Left ventricle myocardium inferior (tissue), 1 donor: Measurements from ENCODE around the gene LDLRAD4. TPM values are rescaled to one million over a fixed set of nuclear protein-coding genes. Genes with fewer than 3 reads are reported as not detected.
A peak's percentile ranks its signal among the peaks of the same experiment; 100 is the strongest.

ENCODE experiments used
- DNase-seq: peaks from one replicate; pipeline ENCODE4 v3.0.0-alpha.2; 2020
- H3K27ac ChIP-seq: fragments of 200-600 bp; replicated peaks from 2 replicates; pipeline ENCODE4 v1.8.0; 2021
- H3K27me3 ChIP-seq: fragments of 200-600 bp; 2 replicates; pipeline ENCODE4 v1.8.0; 2021; ENCODE audit warnings: low read depth
- H3K36me3 ChIP-seq: fragments of 200-600 bp; 2 replicates; pipeline ENCODE4 v1.8.0; 2021
- H3K4me1 ChIP-seq: fragments of 200-600 bp; 2 replicates; pipeline ENCODE4 v1.8.0; 2021
- H3K4me3 ChIP-seq: fragments of 200-600 bp; 2 replicates; pipeline ENCODE4 v1.8.0; 2021; ENCODE audit warnings: mild to moderate bottlenecking, moderate library complexity
- H3K9me3 ChIP-seq: fragments of 200-600 bp; replicated peaks from 2 replicates; pipeline ENCODE4 v1.8.0; 2021
- CTCF ChIP-seq: fragments of 200-600 bp; IDR thresholded peaks from 2 replicates; pipeline ENCODE4 v1.8.0; 2021; ENCODE audit warnings: antibody characterized with exemption, mild to moderate bottlenecking, borderline replicate concordance
- intact Hi-C: fragments of 100-400 bp; cut with micrococcal nuclease; formaldehyde crosslinking; loops from one replicate; pipeline ENCODE4 v1.11.0; 2022
- total RNA-seq: library from RNA; stranded (reverse); fragmentation: NEBNext Ultra II Directional; extraction: Animal tissue kit (Norgen Biotek cat#: 25700); gene quantifications from one replicate; pipeline ENCODE4 v1.2.1, GENCODE V29; 2021
- donor health status: DM: no; HTN: yes; CAD: no; lungs with severe emphysema.

LDLRAD4 gene
- total RNA-seq, 1 donor from 2014 or later = 43.3 TPM

DNA sequence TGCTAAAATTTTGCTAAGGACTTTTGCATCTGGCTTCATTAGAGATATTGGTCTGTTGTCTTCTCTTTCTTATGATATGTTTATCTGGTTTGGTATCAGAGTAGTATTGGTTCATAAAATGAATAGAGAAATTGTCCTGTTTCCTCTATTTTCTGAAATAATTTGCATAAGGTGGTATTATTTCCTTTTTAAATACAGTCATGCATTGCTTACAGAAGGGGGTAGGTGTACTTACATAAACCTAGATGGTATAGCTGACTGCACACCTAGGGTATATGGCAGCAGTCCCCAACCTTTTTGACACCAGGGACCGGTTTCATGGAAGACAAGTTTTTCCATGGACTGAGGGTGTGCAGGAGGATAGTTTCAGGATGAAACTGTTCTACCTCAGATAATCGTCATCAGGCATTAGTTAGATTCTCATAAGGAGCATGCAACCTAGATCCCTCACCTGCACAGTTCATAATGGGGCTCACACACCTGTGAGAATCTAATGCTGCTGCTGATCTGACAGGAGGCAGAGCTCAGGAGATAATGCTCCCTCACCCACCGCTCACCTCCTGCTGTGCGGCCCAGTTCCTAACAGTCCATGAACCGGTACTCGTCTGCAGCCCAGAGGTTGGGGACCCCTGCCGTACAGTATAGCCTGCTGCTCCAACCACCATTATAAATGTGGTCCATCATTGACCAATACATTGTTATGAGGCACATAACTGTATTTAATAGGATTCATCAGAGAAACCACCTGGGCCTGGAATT lies 318.6 kb downstream of the LDLRAD4 start:
- H3K27ac ChIP-seq = no peak overlapping the region
- H3K4me1 ChIP-seq = peaks cover 41% of the 10 kb centered on the region
- TF ChIP-seq CTCF = no peak
- H3K27me3 ChIP-seq = no peaks in the 10 kb centered on the region
- intact Hi-C loops = loop anchor here (10.0 kb wide), 1 partner anchor 322 kb away; the partner anchor contains the start of gene LDLRAD4
- no peak overlapping the region for H3K4me3 ChIP-seq
- no peaks in the 10 kb centered on the region for H3K36me3 ChIP-seq
- no peak for DNase-seq
- H3K9me3 ChIP-seq = no peaks in the 10 kb centered on the region

DNA sequence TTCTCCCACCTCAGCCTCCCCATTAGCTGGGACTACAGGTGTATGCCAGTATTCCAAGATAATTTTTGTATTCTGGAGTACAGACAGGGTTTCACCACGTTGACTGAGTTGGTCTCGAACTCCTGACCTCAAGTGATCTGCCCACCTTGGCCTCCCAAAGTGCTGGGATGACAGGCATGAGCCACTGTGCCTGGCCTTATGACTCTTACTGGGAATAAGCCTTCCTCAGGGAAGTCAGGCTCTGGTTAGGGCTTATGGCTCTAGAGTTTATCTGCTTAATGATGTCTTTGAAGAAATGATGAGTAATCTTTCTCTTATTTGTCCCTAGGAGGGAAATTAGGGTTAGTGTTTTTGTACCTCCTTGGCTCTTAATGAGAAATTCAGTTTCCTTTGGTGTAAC lies 320.1 kb downstream of the LDLRAD4 start:
- no peak for TF ChIP-seq CTCF
- H3K36me3 ChIP-seq = no peaks in the 10 kb centered on the region
- no peaks in the 10 kb centered on the region for H3K27me3 ChIP-seq
- peak overlapping the region; percentile 32 for H3K27ac ChIP-seq
- no peak overlapping the region for H3K4me3 ChIP-seq
- intact Hi-C loops = loop anchor here (10.0 kb wide), 1 partner anchor 324 kb away; the partner anchor contains the start of gene LDLRAD4
- no peaks in the 10 kb centered on the region for H3K9me3 ChIP-seq
- no peak for DNase-seq
- H3K4me1 ChIP-seq = peaks cover 52% of the 10 kb centered on the region

- H3K27me3 ChIP-seq = no peaks in the 10 kb centered on the region
- H3K9me3 ChIP-seq = no peaks in the 10 kb centered on the region
- no peak for DNase-seq
- intact Hi-C loops = loop anchor here (10.0 kb wide), 1 partner anchor 324 kb away; the partner anchor contains the start of gene LDLRAD4
- TF ChIP-seq CTCF = no peak
- H3K27ac ChIP-seq = peak overlapping the region; percentile 32
- no peaks in the 10 kb centered on the region for H3K36me3 ChIP-seq
- H3K4me3 ChIP-seq = no peak overlapping the region
- H3K4me1 ChIP-seq = peaks cover 56% of the 10 kb centered on the region
Measured at GRCh38 chr18:13539050-13539449, 320.5 kb downstream of the LDLRAD4 start.

DNA sequence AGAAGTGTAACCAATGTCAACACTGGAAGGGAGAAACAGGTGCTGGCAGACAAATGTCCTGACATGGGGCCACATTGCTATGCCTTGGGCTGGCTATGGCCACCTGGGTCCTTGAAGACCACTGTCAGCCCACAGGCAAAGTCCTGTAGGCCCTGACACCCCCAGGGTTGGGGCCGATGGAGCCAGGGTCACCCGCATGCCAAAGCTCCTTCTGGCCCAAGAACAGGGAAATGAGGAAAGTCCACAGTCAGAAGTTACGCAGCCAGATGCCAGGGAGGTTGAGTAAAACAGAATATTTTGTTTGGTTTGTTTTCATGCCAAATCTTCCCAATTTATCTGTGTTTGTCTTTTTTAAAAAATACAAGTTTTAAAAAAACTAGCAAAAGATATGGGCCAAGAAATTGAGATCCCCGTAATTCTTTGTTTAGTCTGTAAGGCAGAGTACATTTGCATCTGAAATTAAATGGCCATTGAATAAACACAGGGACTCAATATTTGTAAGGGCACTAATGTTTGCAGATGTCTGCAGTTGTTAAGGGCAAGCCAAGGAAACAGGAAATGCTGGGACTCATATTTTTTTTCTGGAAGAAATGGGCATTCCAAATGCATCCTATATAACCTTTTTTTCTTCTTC lies 321.4 kb downstream of the LDLRAD4 start:
- no peak overlapping the region for H3K27ac ChIP-seq
- intact Hi-C loops = loop anchor here (10.0 kb wide), 1 partner anchor 325 kb away; the partner anchor contains the start of gene LDLRAD4
- TF ChIP-seq CTCF = no peak
- no peaks in the 10 kb centered on the region for H3K27me3 ChIP-seq
- DNase-seq = no peak
- H3K36me3 ChIP-seq = no peaks in the 10 kb centered on the region
- H3K4me3 ChIP-seq = no peak overlapping the region
- H3K9me3 ChIP-seq = no peaks in the 10 kb centered on the region
- H3K4me1 ChIP-seq = peaks cover 57% of the 10 kb centered on the region

GRCh38 chr18:13540477-13541182 lies 322.1 kb downstream of the LDLRAD4 start:
- Histone ChIP-seq H3K27ac (peak overlapping the region; percentile 78), H3K4me1 (peaks cover 57% of the 10 kb centered on the region), H3K36me3 (no peaks in the 10 kb centered on the region), H3K27me3 (no peaks in the 10 kb centered on the region), H3K4me3 (no peak overlapping the region), H3K9me3 (no peaks in the 10 kb centered on the region)
- intact Hi-C loops = no loop called here
- DNase-seq = no peak
- no peak for TF ChIP-seq CTCF
